Trophoblast cell (in vitro differentiated cells and primary cell): ENCODE data around the gene AKR1C2.
"Not testable (repeated sequence)": the region's sequence is repeated elsewhere in the genome, so short reads cannot be mapped to it uniquely, and the experiment has no call there.

Experiments
- DNase-seq, 2 donors: peaks; one replicate each; pipeline ENCODE4 v3.0.0-alpha.2; 2016
- H2AFZ ChIP-seq: 2 replicates; pipeline ENCODE4 v1.6.1; 2013; ENCODE audit warnings: low read length, moderate library complexity, mild to moderate bottlenecking; ENCODE audit not compliant: insufficient read depth, poor library complexity
- H2AK5ac ChIP-seq: 2 replicates; pipeline ENCODE4 v1.6.1; 2013; ENCODE audit warnings: mild to moderate bottlenecking, low read length
- H2BK120ac ChIP-seq: 2 replicates; pipeline ENCODE4 v1.6.1; 2013; ENCODE audit warnings: low read length, mild to moderate bottlenecking, moderate library complexity; ENCODE audit not compliant: insufficient read depth, poor library complexity
- H2BK12ac ChIP-seq: 2 replicates; pipeline ENCODE4 v1.6.1; 2013; ENCODE audit warnings: mild to moderate bottlenecking, low read length, moderate library complexity
- H2BK5ac ChIP-seq: 2 replicates; pipeline ENCODE4 v1.6.1; 2013; ENCODE audit warnings: low read length, low read depth, moderate library complexity, mild to moderate bottlenecking; ENCODE audit not compliant: poor library complexity
- H3K14ac ChIP-seq: 2 replicates; pipeline ENCODE4 v1.6.1; 2013; ENCODE audit warnings: mild to moderate bottlenecking, low read length
- H3K18ac ChIP-seq: 2 replicates; pipeline ENCODE4 v1.6.1; 2013; ENCODE audit warnings: mild to moderate bottlenecking, low read length
- H3K23ac ChIP-seq: 2 replicates; pipeline ENCODE4 v1.6.1; 2013; ENCODE audit warnings: low read length
- H3K27ac ChIP-seq: 2 replicates; pipeline ENCODE4 v1.5.1; 2013; ENCODE audit warnings: low read depth, mild to moderate bottlenecking, inconsistent platforms, low read length, moderate library complexity
- H3K27me3 ChIP-seq: 2 replicates; pipeline ENCODE4 v1.6.1; 2013; ENCODE audit warnings: inconsistent platforms, mild to moderate bottlenecking, low read length, moderate library complexity; ENCODE audit not compliant: insufficient read depth
- H3K36me3 ChIP-seq, 2 experiments: 1 replicate in 1 of 2; 2 replicates in 1 of 2; pipeline ENCODE4 v1.6.1; 2013; ENCODE audit warnings: low read length in 2 of 2, mild to moderate bottlenecking in 2 of 2, moderate library complexity in 1 of 2; ENCODE audit not compliant: insufficient read depth in 2 of 2, control insufficient read depth in 1 of 2
- H3K4ac ChIP-seq: 2 replicates; pipeline ENCODE4 v1.6.1; 2013; ENCODE audit warnings: low read depth, mild to moderate bottlenecking, low read length, moderate library complexity
- H3K4me1 ChIP-seq, 2 experiments: 1 replicate in 1 of 2; 2 replicates in 1 of 2; pipeline ENCODE4 v1.6.1; 2013; ENCODE audit warnings: low read length in 2 of 2, mild to moderate bottlenecking in 2 of 2, moderate library complexity in 1 of 2; ENCODE audit not compliant: insufficient read depth in 2 of 2, control insufficient read depth in 1 of 2
- H3K4me2 ChIP-seq: 2 replicates; pipeline ENCODE4 v1.6.1; 2013; ENCODE audit warnings: inconsistent platforms, mild to moderate bottlenecking, low read length, moderate library complexity
- H3K4me3 ChIP-seq: 2 replicates; pipeline ENCODE4 v1.5.1; 2013; ENCODE audit warnings: mild to moderate bottlenecking, low read depth, low read length, inconsistent platforms
- H3K79me1 ChIP-seq: one replicate; pipeline ENCODE4 v1.6.1; 2013; ENCODE audit warnings: low read length
- H3K79me2 ChIP-seq: 2 replicates; pipeline ENCODE4 v1.6.1; 2013; ENCODE audit warnings: low read length, mild to moderate bottlenecking; ENCODE audit not compliant: control insufficient read depth, insufficient read depth, poor library complexity
- H3K9ac ChIP-seq: 2 replicates; pipeline ENCODE4 v1.6.1; 2013; ENCODE audit warnings: mild to moderate bottlenecking, low read length
- H3K9me3 ChIP-seq: 2 replicates; pipeline ENCODE4 v1.6.1; 2013; ENCODE audit warnings: low read depth, mild to moderate bottlenecking, control low read depth, inconsistent platforms, low read length; ENCODE audit not compliant: insufficient read depth
- H4K12ac ChIP-seq: 2 replicates; pipeline ENCODE4 v1.6.1; 2013; ENCODE audit warnings: low read depth, mild to moderate bottlenecking, low read length, moderate library complexity
- H4K8ac ChIP-seq: 2 replicates; pipeline ENCODE4 v1.6.1; 2013; ENCODE audit warnings: low read depth, mild to moderate bottlenecking, low read length, moderate library complexity
- H4K91ac ChIP-seq: one replicate; pipeline ENCODE4 v1.6.1; 2013; ENCODE audit warnings: low read depth, mild to moderate bottlenecking, low read length, moderate library complexity
- WGBS: extraction: QIAGEN DNeasy Blood & Tissue Kit; methylation state at CpG from one replicate; pipeline ENCODE4 v1.1.7; 2013; ENCODE audit warnings: missing lambda C conversion rate; ENCODE audit not compliant: insufficient read length, insufficient coverage; ENCODE audit errors: extremely low coverage; 5-methylcytosine and 5-hydroxymethylcytosine counted together

AKR1C2 gene

DNA sequence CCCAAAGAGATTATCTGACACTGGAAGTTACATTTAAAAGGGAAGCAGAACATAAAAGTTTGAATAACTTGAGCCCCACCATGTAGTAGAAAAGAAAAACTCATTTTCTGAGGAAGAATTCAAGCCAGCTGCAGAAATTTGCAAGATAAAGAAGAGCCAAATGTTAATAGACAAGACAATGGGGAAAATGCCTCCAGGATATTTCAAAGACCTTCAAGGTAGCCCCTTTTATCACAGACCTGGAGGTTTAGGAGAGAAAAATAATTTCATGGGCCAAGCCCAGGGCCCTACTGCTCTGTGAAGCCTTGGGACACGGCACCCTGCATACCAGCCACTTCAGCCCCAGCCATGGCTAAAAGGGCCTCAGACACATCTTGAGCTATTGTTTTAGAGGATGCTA is 58.8 kb downstream of the AKR1C2 start:
- Histone ChIP-seq H3K23ac (no peak overlapping the region), H3K27me3 (no peaks in the 10 kb centered on the region), H3K4me3 (no peak overlapping the region), H2AFZ (no peak overlapping the region), H3K14ac (no peak overlapping the region), H3K18ac (no peak overlapping the region), H3K9ac (no peak overlapping the region), H4K12ac (no peak overlapping the region), H3K4me1 (no peaks in the 10 kb centered on the region), H3K36me3 (no peaks in the 10 kb centered on the region), H4K8ac (no peak overlapping the region), H3K4ac (no peak overlapping the region), H3K9me3 (no peaks in the 10 kb centered on the region), H2BK120ac (no peak overlapping the region), H3K79me1 (no peaks in the 10 kb centered on the region), H2BK5ac (no peak overlapping the region), H4K91ac (no peak overlapping the region), H3K27ac (no peak overlapping the region), H3K4me2 (no peak overlapping the region), H2BK12ac (no peak overlapping the region), H3K79me2 (no peaks in the 10 kb centered on the region), H2AK5ac (no peak overlapping the region)
- DNase-seq = no peak
- whole genome bisulfite sequencing = no CpG with 5 or more reads among the region's 1 CpG

DNA sequence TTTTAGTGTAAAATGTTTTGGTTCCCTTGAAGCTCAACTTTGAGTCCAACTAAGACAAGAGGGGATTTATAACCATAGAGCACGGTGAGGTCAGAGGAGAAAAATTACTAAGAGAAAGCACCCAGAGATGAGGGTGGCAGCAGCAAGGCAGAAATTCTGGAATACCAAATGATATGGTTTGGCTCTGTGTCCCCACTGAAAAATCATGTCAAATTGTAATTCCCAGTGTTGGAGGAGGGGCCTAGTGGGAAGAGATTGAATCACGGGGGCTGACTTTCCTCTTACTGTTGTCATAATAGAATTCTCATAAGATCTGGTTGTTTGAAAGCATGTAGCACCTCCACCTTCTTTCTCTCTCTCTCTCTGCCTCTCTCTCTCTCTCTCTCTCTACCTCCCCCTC is 59.8 kb downstream of the AKR1C2 start:
- WGBS = no CpG with 5 or more reads among the region's 2 CpGs
- H3K27ac ChIP-seq = no peak overlapping the region

DNA sequence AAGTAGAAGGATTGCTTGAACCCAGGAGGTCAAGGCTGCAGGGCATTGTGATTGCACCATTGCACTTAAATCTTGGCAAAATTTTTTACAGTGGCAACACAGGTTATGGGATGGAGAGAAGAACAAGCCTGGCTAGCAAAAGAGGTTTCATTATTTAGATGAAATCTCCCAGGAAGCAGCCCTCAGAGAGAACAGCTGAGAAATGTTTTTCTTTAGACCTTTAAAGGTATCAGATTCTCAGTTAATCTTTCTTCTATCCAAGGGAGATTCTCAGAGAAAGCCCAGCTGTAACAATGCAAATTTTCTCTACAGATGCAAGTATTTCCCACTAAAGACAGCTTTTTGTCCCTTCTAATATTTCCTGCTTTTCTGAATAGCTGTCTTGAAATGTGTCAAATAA is 60.2 kb downstream of the AKR1C2 start:
- not testable (repeated sequence) for H3K14ac ChIP-seq, H2AFZ ChIP-seq, H3K79me1 ChIP-seq, H2BK120ac ChIP-seq, H4K8ac ChIP-seq, H3K79me2 ChIP-seq, H3K4me3 ChIP-seq, H3K4me2 ChIP-seq, H3K23ac ChIP-seq, H4K91ac ChIP-seq, H4K12ac ChIP-seq, H3K9me3 ChIP-seq, H3K4me1 ChIP-seq, H2AK5ac ChIP-seq, H3K36me3 ChIP-seq, H3K18ac ChIP-seq, H3K27ac ChIP-seq, DNase-seq, H3K4ac ChIP-seq, H3K27me3 ChIP-seq, H3K9ac ChIP-seq, H2BK5ac ChIP-seq, H2BK12ac ChIP-seq

More for the DNA sequence above, 59.8 kb downstream of the AKR1C2 start:
- Histone ChIP-seq H2BK12ac (no peak overlapping the region), H3K18ac (no peak overlapping the region), H2BK5ac (no peak overlapping the region), H3K9me3 (no peaks in the 10 kb centered on the region), H2AFZ (no peak overlapping the region), H4K12ac (no peak overlapping the region), H3K4me1 (no peaks in the 10 kb centered on the region), H3K79me1 (no peaks in the 10 kb centered on the region), H3K79me2 (no peaks in the 10 kb centered on the region), H2AK5ac (no peak overlapping the region), H3K4me3 (no peak overlapping the region), H3K23ac (no peak overlapping the region), H3K4me2 (no peak overlapping the region), H3K9ac (no peak overlapping the region), H3K4ac (no peak overlapping the region), H2BK120ac (no peak overlapping the region), H3K27me3 (no peaks in the 10 kb centered on the region), H3K36me3 (no peaks in the 10 kb centered on the region), H3K14ac (no peak overlapping the region), H4K91ac (no peak overlapping the region), H4K8ac (no peak overlapping the region)
- DNase-seq = no peak

- not testable (repeated sequence) for H3K9ac ChIP-seq, H4K8ac ChIP-seq, H2BK5ac ChIP-seq, H3K27me3 ChIP-seq, H2AFZ ChIP-seq, H2BK12ac ChIP-seq, H3K36me3 ChIP-seq, H2BK120ac ChIP-seq, H3K23ac ChIP-seq, H3K9me3 ChIP-seq, H4K91ac ChIP-seq, H3K79me1 ChIP-seq, H4K12ac ChIP-seq, H3K79me2 ChIP-seq, H3K4me2 ChIP-seq, H2AK5ac ChIP-seq, H3K14ac ChIP-seq, H3K4me3 ChIP-seq, H3K4ac ChIP-seq, H3K4me1 ChIP-seq, H3K18ac ChIP-seq, H3K27ac ChIP-seq
- DNase-seq = peak; percentile 2 to 22
- no CpG with 5 or more reads among the region's 2 CpGs for WGBS
Observed at GRCh38 chr10:4942931-4943330, 60.7 kb downstream of the AKR1C2 start.
